Measurements from ENCODE around the gene SYT7.

Gene SYT7

DNA sequence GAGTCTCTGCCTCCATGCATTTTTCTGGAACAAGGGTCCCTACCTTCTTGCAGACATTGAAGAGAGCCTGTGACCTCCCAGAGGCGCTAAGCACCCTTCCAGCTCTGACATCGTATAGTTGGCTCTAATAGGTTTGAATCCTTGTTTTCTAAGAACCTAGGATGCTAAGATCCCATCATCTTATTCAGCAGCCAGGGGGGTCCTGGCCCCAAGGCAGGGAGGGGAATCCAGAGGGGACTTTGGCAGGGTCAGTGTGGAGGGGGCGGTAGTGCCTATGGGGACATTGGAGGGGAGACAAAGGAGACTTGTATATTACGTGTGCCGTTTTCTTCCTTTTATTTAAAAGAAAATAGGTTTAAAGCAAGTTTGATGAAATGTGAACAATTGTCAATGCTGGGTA lies 75.8 kb downstream of the SYT7 start:
- no peak overlapping the region for H3K9ac ChIP-seq (ENCODE audit: insufficient read length)
- H3K9me3 ChIP-seq (ENCODE audit: low read depth, low read length): no peaks in the 10 kb centered on the region
- H3K36me3 ChIP-seq (ENCODE audit: insufficient read depth, low read length): no peaks in the 10 kb centered on the region
- H3K4me3 ChIP-seq: peak overlapping the region; percentile 56
- H3K27ac ChIP-seq: 0 out of 2 replicates have a peak overlapping the region, but pooled peaks have one; percentile 10
- no peak for DNase-seq (ENCODE audit: low read depth, low spot score)
- TF ChIP-seq FOXP2 (optimal IDR thresholded peaks at IDR 0.05; ENCODE audit: control extremely low read depth, extremely low read length, insufficient read depth) (no peak), EZH2 (IDR thresholded peaks at IDR 0.05) (no peak)

DNA sequence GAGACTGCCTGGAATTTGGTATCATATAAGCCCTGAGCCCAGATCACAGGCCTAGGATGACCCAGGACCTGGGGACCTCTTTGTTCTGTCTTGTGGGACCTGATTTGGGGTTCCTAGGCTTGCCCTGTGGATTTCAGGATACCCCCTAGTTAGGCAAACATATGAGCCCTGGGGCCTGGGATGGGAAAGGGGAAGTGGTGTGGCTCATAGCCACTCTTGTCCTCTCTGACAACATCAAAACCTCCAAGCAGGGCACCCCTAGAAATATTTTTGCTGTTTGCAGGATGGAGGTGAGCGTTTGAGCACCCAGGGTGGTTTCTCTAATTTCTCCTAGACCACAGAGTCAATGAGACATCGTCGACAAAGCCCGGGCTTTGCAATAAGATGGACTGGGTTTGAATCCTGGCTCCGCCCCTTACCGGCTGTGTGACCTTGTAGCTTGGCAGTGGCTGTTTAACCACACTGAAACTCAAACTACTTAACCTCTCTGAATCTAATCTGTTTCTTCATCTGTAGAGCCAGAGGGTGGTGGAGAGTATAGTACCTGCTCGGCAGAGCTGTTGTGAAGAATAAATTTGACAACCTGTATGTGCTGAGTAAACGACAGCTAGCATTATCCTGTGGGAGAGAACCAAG lies 77.6 kb downstream of the SYT7 start:
- Histone ChIP-seq H3K4me3 (no peak overlapping the region), H3K36me3 (ENCODE audit: insufficient read depth, low read length) (no peaks in the 10 kb centered on the region), H3K9ac (ENCODE audit: insufficient read length) (no peak overlapping the region), H3K27ac (no peak overlapping the region), H3K9me3 (ENCODE audit: low read depth, low read length) (no peaks in the 10 kb centered on the region)
- DNase-seq (ENCODE audit: low read depth, low spot score): no peak
- TF ChIP-seq FOXP2 (optimal IDR thresholded peaks at IDR 0.05; ENCODE audit: control extremely low read depth, extremely low read length, insufficient read depth) (no peak), POLR2AphosphoS5 (IDR thresholded peaks at IDR 0.05; ENCODE audit: borderline replicate concordance, low read depth, low read length) (no peak), EZH2 (IDR thresholded peaks at IDR 0.05) (no peak)

DNA sequence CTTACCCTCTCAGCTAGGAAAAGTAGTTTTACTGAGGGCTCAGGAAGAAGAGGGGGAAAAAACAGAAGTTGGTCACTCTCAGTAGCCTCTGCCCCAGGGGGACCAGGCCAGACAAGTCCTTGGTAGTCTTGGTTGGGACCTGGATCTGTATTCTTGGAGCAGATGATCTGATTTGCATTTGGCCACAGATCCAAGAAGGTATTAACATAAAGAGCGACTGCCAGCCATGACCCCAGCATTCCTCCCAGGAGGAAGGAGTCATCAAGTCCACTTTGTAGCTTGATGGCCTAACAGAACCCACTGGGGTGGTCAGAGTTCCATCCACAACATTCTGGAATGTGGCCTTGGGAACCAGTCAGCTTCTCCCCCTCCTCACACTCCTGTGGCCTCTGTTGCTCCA lies 78.4 kb downstream of the SYT7 start:
- H3K27ac ChIP-seq: no peak overlapping the region
- TF ChIP-seq EZH2 (IDR thresholded peaks at IDR 0.05): no peak
- no peak for TF ChIP-seq POLR2AphosphoS5 (IDR thresholded peaks at IDR 0.05; ENCODE audit: borderline replicate concordance, low read depth, low read length)
- no peak for TF ChIP-seq FOXP2 (optimal IDR thresholded peaks at IDR 0.05; ENCODE audit: control extremely low read depth, extremely low read length, insufficient read depth)

DNA sequence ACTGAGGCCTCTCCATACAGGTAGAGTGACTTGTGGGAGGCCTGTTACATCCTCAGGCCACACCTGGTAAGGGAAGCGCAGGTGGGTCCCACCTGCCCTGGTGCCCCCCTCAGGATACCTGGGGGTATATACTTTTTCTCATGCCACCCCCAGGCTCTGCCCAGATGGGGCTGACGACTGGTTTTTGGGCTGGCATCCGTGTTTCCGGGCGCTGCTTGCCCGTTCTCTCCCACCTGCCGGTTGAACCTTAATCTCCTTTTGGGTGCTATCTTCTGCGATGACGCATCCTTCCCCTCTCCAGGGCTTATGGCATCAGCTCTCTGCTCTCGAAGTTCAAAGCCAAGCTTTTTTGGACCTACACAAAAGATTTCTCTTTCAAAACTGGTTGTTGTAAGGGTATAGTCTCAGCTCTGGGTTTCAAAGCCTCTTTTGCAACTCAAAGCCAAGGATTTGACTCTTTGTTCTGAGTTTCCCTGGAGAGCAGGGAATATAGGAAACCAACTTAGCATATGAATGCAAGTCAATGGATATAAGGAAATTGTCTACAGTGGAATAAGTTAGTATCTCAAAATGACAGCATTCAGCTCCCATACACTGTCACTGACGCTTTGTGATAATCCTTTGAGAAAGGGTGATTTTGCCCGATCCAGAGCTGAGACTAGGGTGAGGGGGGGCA lies 80.9 kb downstream of the SYT7 start:
- no peaks in the 10 kb centered on the region for H3K36me3 ChIP-seq (ENCODE audit: insufficient read depth, low read length)
- no peak overlapping the region for H3K27ac ChIP-seq
- H3K9ac ChIP-seq (ENCODE audit: insufficient read length): no peak overlapping the region
- no peak for DNase-seq (ENCODE audit: low read depth, low spot score)
- no peaks in the 10 kb centered on the region for H3K9me3 ChIP-seq (ENCODE audit: low read depth, low read length)
- no peak overlapping the region for H3K4me3 ChIP-seq
- no peak for TF ChIP-seq EZH2 (IDR thresholded peaks at IDR 0.05)
- no peak for TF ChIP-seq FOXP2 (optimal IDR thresholded peaks at IDR 0.05; ENCODE audit: control extremely low read depth, extremely low read length, insufficient read depth)
- no peak for TF ChIP-seq POLR2AphosphoS5 (IDR thresholded peaks at IDR 0.05; ENCODE audit: borderline replicate concordance, low read depth, low read length)

More for the DNA sequence above, 78.4 kb downstream of the SYT7 start:
- no peaks in the 10 kb centered on the region for H3K9me3 ChIP-seq (ENCODE audit: low read depth, low read length)
- H3K9ac ChIP-seq (ENCODE audit: insufficient read length): no peak overlapping the region
- H3K4me3 ChIP-seq: no peak overlapping the region
- H3K36me3 ChIP-seq (ENCODE audit: insufficient read depth, low read length): no peaks in the 10 kb centered on the region
- DNase-seq (ENCODE audit: low read depth, low spot score): no peak

DNA sequence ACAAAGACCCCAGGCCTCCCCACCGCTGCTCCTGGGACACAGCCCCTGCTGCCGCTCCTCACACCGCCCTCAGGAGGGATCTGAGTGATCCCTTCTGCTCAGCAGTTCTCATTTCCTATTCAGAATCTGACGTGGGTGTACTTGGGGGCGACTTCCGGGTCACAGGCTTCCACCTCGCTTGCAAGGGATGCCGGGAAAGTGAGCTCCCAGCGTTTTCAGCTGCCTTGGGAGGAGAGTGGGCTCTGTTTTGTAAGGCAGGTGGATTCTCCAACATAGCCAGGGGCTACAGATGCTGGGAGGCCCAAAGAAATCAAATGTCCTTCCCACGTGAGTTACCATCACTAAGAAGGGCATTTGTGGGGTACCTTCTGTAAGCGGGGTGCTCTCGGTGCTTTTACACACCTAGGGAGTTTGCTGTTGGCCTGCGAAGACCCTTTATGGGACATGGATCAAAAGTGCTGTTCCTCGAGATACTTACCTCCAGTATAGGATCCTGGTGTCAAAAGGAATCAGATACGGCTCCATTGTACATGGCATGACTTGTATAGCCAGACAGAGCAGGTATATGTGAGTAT lies 82.0 kb downstream of the SYT7 start:
- no peak for DNase-seq (ENCODE audit: low read depth, low spot score)
- no peaks in the 10 kb centered on the region for H3K9me3 ChIP-seq (ENCODE audit: low read depth, low read length)
- H3K36me3 ChIP-seq (ENCODE audit: insufficient read depth, low read length): no peaks in the 10 kb centered on the region
- H3K27ac ChIP-seq: no peak overlapping the region
- TF ChIP-seq POLR2AphosphoS5 (IDR thresholded peaks at IDR 0.05; ENCODE audit: borderline replicate concordance, low read depth, low read length): peak; percentile 52
- TF ChIP-seq FOXP2 (optimal IDR thresholded peaks at IDR 0.05; ENCODE audit: control extremely low read depth, extremely low read length, insufficient read depth): no peak
- TF ChIP-seq EZH2 (IDR thresholded peaks at IDR 0.05): no peak
- H3K4me3 ChIP-seq: no peak overlapping the region
- H3K9ac ChIP-seq (ENCODE audit: insufficient read length): no peak overlapping the region

DNA sequence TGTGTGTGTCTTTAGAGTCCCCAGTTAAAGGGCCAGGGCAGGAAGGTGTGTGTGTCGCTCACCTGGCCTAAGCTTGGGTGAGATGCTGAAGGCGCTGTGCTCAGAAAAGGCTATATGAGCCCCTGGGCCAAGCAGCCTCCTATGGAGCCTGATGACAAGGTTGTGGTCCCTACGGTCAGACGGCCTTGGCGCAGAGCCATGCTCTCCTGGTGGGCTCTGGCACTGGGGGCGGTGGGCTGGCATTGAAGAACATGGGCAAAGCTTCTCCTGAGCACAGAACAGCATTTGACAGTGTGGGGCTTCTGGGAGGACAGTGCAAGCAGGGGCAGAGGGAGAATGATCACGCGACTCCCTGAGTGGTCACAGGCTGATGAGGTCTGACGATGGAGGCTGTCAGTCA lies 83.0 kb downstream of the SYT7 start:
- H3K4me3 ChIP-seq: no peak overlapping the region

DNA sequence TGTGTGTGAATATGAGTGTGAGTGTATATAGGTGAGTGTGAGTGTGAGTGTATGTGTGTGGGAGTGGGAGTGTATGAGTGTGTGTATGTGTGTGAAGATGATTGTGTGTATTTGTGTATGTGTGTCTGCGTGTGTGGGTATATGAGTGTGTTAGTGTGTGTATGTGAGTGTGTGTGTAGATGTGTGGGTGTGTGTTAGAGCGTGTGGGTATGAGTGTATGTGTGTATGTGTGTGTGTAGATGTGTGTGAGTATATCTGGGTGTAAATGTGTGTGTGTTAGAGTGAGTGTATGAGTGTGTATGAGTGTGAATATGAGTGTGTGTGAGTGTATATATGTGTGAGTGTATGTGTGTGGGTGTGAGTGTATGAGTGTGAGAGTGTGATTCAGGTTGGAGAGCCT lies 83.4 kb downstream of the SYT7 start:
- TF ChIP-seq POLR2AphosphoS5 (IDR thresholded peaks at IDR 0.05; ENCODE audit: borderline replicate concordance, low read depth, low read length) (no peak), EZH2 (IDR thresholded peaks at IDR 0.05) (no peak), FOXP2 (optimal IDR thresholded peaks at IDR 0.05; ENCODE audit: control extremely low read depth, extremely low read length, insufficient read depth) (no peak)
- H3K27ac ChIP-seq: no peak overlapping the region
- no peaks in the 10 kb centered on the region for H3K36me3 ChIP-seq (ENCODE audit: insufficient read depth, low read length)
- DNase-seq (ENCODE audit: low read depth, low spot score): no peak
- no peak overlapping the region for H3K9ac ChIP-seq (ENCODE audit: insufficient read length)
- no peak overlapping the region for H3K4me3 ChIP-seq
- no peaks in the 10 kb centered on the region for H3K9me3 ChIP-seq (ENCODE audit: low read depth, low read length)

More for the DNA sequence above, 83.0 kb downstream of the SYT7 start:
- no peak for TF ChIP-seq POLR2AphosphoS5 (IDR thresholded peaks at IDR 0.05; ENCODE audit: borderline replicate concordance, low read depth, low read length)
- no peak for TF ChIP-seq FOXP2 (optimal IDR thresholded peaks at IDR 0.05; ENCODE audit: control extremely low read depth, extremely low read length, insufficient read depth)
- TF ChIP-seq EZH2 (IDR thresholded peaks at IDR 0.05): no peak
- H3K36me3 ChIP-seq (ENCODE audit: insufficient read depth, low read length): no peaks in the 10 kb centered on the region
- no peak for DNase-seq (ENCODE audit: low read depth, low spot score)
- H3K27ac ChIP-seq: no peak overlapping the region
- no peaks in the 10 kb centered on the region for H3K9me3 ChIP-seq (ENCODE audit: low read depth, low read length)
- H3K9ac ChIP-seq (ENCODE audit: insufficient read length): no peak overlapping the region

DNA sequence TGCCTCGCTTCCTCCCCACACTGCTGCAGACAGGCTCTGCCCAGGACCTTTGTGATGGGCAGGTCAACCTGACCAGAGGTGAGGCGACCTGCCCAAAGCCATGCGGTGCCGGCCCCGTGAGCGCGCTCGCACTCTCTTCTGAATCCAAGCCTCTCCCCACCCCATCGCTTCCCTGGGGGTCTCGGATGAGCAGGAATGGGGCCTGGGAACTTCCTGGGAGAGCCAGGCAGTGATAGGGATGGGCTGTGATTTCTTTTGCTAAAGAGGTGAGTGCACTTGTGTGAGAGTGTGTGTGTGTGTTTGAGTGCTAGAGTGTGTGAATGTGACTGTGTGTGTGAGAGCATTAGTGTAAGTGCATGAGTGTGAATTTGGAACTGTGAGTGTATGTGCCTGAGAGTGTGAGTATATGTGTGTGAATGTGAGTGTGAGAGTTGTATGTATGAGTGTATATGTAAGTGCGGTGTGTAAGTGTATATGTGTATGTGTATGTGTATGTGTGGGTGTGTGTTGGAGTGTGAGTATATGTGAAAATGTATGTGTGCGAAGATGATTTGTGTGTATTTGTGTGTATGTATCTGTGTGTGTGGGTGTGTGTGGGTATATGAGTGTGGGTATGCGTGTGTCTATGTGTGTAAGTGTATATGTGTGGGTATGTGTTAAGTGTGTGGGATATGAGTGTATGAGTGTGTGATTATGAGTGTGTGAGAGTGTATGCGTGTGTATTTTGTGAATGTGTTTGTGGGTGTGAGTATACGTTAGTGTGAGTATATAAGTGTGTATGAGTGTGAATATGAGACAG lies 84.1 kb downstream of the SYT7 start:
- DNase-seq (ENCODE audit: low read depth, low spot score): no peak
- Histone ChIP-seq H3K36me3 (ENCODE audit: insufficient read depth, low read length) (no peaks in the 10 kb centered on the region), H3K9ac (ENCODE audit: insufficient read length) (no peak overlapping the region), H3K27ac (no peak overlapping the region), H3K4me3 (no peak overlapping the region), H3K9me3 (ENCODE audit: low read depth, low read length) (no peaks in the 10 kb centered on the region)
- TF ChIP-seq EZH2 (IDR thresholded peaks at IDR 0.05) (no peak), POLR2AphosphoS5 (IDR thresholded peaks at IDR 0.05; ENCODE audit: borderline replicate concordance, low read depth, low read length) (no peak), FOXP2 (optimal IDR thresholded peaks at IDR 0.05; ENCODE audit: control extremely low read depth, extremely low read length, insufficient read depth) (no peak)
